Measurements from ENCODE around the gene CADM2.

DNA sequence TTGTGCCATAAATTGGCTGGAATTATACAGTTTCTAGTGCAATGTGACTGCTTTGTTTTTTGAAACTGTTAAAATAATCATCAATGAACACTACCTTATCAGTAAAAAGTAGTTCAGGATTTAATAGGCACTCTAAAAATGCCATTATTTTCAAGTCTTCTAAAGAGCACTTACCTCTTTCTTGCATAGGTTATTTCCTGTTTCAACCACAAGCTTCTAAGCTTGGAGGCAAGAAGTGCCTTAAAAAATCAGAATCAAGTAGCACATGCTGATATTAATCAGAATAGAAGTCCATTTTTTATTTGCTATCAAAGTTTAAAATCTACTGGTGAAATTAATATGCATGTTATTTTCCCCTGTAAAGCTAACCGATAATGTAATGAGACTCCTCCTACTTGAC, 991.6 kb downstream of the CADM2 start:
- TF ChIP-seq EZH2 (IDR thresholded peaks at IDR 0.05; ENCODE audit: insufficient read depth, poor library complexity, severe bottlenecking) (no peak), EZH2phosphoT487 (IDR thresholded peaks at IDR 0.05; ENCODE audit: insufficient read depth, low read depth) (no peak)
